ENCODE data around the gene MCTP1.

Gene MCTP1

DNA sequence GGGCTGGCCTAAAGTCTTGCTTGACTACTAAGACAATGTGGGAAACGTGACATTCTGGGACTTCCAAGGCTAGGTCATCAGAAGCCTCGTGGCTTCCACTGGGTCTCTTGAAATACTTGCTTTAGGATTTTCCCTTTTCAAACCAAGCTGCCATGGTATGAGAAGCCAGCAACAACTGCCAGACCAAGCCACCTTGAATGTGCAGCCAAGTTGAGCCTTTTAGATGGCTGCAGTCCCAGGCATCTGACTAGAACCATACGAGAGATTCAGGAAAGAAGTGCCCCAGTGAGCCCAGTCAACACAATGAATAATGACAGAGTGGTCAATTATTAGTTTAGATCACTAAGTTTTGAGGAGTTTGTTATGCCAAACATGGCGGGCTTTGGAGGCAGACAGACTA is 523.1 kb downstream of the MCTP1 start:
- TF ChIP-seq, protein P1, sequence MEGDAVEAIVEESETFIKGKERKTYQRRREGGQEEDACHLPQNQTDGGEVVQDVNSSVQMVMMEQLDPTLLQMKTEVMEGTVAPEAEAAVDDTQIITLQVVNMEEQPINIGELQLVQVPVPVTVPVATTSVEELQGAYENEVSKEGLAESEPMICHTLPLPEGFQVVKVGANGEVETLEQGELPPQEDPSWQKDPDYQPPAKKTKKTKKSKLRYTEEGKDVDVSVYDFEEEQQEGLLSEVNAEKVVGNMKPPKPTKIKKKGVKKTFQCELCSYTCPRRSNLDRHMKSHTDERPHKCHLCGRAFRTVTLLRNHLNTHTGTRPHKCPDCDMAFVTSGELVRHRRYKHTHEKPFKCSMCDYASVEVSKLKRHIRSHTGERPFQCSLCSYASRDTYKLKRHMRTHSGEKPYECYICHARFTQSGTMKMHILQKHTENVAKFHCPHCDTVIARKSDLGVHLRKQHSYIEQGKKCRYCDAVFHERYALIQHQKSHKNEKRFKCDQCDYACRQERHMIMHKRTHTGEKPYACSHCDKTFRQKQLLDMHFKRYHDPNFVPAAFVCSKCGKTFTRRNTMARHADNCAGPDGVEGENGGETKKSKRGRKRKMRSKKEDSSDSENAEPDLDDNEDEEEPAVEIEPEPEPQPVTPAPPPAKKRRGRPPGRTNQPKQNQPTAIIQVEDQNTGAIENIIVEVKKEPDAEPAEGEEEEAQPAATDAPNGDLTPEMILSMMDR (IDR thresholded peaks at IDR 0.05; ENCODE audit: low read depth, low read length): no peak
- no peak for DNase-seq (ENCODE audit: extremely low read depth, low read depth)

DNA sequence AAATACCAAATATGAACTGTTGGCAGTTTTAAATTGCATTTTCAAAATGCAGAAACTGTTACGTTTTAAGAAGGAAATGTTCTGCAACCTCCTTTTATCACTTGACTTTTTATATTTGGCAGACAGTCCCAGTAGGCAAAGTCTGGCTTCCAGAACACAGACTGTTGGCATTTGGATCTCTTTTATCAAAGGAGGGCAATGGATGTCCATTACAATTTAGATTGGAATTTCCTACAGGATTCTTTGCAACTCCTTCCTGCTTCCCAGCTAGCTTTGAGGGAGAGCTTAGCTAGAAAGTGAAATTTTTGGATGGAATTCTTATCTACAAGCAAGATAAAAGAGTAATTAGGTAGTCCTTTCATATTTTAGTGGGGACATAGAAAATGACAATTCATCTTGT is 523.8 kb downstream of the MCTP1 start:
- TF ChIP-seq, protein P1 (IDR thresholded peaks at IDR 0.05; ENCODE audit: low read depth, low read length): no peak
- DNase-seq (ENCODE audit: extremely low read depth, low read depth): no peak

DNA sequence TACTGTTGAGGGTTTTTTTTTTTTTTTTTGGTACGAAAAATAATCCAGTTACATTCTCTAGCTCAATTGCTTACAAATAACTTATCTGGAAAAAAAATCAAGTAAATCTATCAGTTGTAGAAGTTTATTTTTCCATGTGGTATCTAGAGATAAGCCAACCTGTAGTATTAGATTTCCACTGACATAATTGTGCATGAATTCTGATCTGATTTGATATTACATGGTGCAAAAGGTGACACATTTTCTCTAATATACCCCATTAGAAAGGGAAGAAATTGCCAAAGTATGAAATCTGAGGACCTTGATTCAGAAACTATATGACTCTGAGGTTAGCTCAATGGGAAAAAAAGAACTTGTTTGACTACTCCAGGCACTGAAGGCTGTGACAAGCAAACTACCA is 524.9 kb downstream of the MCTP1 start:
- no peak for DNase-seq (ENCODE audit: extremely low read depth, low read depth)
- TF ChIP-seq, protein P1 (IDR thresholded peaks at IDR 0.05; ENCODE audit: low read depth, low read length): no peak

DNA sequence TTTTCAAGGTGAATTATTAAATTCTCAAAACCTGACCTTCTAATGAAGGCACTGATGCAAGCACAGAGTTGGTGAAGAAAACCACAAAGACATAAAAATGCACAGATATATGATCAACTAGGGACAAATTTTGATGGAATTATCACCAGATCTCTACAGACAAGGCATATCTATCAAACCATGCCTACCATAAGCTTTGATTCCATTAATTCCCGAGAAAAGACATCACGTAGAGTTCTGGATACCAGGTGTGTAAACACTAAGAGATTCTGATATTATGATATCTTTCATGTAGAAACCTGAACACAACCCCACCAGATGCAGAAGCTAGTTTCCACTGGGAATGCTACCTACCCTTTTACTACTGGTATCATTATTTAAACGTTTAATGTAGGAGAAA is 525.9 kb downstream of the MCTP1 start:
- no peak for DNase-seq (ENCODE audit: extremely low read depth, low read depth)
- TF ChIP-seq, protein P1 (IDR thresholded peaks at IDR 0.05; ENCODE audit: low read depth, low read length): no peak

DNA sequence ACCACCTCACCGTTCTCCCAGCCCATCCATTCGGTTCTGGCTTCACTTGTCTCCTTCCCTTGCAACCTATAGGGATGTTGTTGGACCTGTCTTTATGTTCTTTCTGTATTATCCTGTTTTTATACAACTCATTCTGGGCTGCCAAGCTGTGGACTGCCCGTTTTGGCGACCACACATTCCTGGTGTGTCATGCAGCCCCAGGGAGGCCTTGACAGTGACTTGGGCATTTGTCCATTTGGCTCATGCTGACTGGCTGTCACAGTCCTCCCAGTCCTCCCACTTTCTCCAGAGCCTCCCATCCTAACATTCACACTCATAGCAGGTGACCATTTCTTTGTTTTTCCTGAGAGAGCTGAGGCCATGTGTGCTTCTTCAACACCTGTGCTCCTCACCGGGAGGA is 530.1 kb downstream of the MCTP1 start:
- TF ChIP-seq, protein P1 (IDR thresholded peaks at IDR 0.05; ENCODE audit: low read depth, low read length): no peak
- DNase-seq (ENCODE audit: extremely low read depth, low read depth): no peak

DNA sequence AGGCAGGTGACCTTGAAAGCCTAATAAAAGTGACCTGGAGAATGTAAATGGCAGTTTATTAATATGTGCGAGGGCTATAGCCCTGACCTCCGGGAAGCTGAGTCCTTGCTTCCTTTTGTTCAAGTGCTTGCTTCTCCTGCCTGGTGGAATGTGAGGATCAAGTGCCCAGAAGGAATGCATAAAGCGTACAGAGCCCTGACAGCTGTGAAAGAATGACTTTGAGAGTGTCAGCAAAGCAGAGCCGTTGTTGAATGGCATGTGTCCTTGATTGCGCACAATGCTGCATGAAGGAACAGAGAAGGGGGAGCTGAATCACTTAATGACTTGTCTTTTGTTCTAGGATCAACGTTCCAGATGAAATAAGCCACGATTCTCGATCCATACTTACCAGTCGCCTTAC is 533.4 kb downstream of the MCTP1 start:
- no peak for DNase-seq (ENCODE audit: extremely low read depth, low read depth)
- TF ChIP-seq, protein P1 (IDR thresholded peaks at IDR 0.05; ENCODE audit: low read depth, low read length): no peak

DNA sequence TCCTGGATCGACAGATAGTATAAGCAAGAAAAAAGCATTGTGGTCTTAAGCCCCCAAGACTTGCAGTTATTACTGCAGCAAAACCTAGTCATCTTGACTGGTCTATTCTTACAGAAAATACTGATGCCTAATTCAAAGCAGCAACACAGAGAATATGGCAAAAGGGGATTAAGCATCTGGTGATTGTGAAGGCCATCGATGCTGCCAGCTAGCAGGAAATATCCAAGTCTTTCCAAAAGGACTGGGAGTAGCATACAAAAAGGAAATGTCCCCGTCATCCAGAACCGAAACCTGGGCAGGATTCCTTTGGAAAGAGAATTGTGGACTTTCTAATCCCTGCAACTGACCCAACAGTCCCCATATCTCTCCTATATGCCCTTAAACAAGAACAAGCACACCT is 534.2 kb downstream of the MCTP1 start:
- TF ChIP-seq, protein P1 (IDR thresholded peaks at IDR 0.05; ENCODE audit: low read depth, low read length): no peak
- no peak for DNase-seq (ENCODE audit: extremely low read depth, low read depth)
